DND-41 (cell line): ENCODE measurements around the gene TET2.

Experiments
- ATAC-seq: fragments of 200-7000 bp; cut with Tn5 transposase; 3 replicates; pipeline ENCODE4 v1.9.1; 2021; ENCODE audit warnings: low read depth; ENCODE audit not compliant: insufficient read depth
- DNase-seq: peaks from one replicate; pipeline ENCODE4 v3.0.0-alpha.2; 2020
- H2AFZ ChIP-seq: 2 replicates; pipeline ENCODE4 v1.6.0; 2012; ENCODE audit warnings: low read depth, low read length
- H3K27ac ChIP-seq: 2 replicates; pipeline ENCODE4 v1.5.1; 2012; ENCODE audit warnings: low read length, inconsistent platforms
- H3K27me3 ChIP-seq: fragments of 200-600 bp; sonication (generic); 2 replicates; pipeline ENCODE4 v1.6.0; 2012; ENCODE audit warnings: low read length, mild to moderate bottlenecking, inconsistent platforms; ENCODE audit not compliant: insufficient read depth, poor library complexity
- H3K36me3 ChIP-seq: 2 replicates; pipeline ENCODE4 v1.5.1; 2012; ENCODE audit warnings: low read length, inconsistent platforms; ENCODE audit not compliant: insufficient read depth
- H3K4me1 ChIP-seq: 2 replicates; pipeline ENCODE4 v1.5.1; 2012; ENCODE audit warnings: mild to moderate bottlenecking, low read length; ENCODE audit not compliant: insufficient read depth
- H3K4me2 ChIP-seq: 2 replicates; pipeline ENCODE4 v1.6.0; 2012; ENCODE audit warnings: mild to moderate bottlenecking, moderate library complexity, low read length, inconsistent platforms; ENCODE audit not compliant: insufficient read depth
- H3K4me3 ChIP-seq, 2 experiments: fragments of 200-600 bp in 1 of 2; shearing (Covaris generic) in 1 of 2; 2 replicates each; pipeline ENCODE4 v1.5.1; 2012 to 2016; ENCODE audit warnings: inconsistent platforms in 2 of 2, low read length in 2 of 2, mild to moderate bottlenecking in 2 of 2, low read depth in 1 of 2, moderate library complexity in 1 of 2
- H3K79me2 ChIP-seq: 2 replicates; pipeline ENCODE4 v1.6.0; 2012; ENCODE audit warnings: low read length, inconsistent platforms; ENCODE audit not compliant: insufficient read depth
- H3K9ac ChIP-seq: 2 replicates; pipeline ENCODE4 v1.6.0; 2012; ENCODE audit warnings: low read depth, mild to moderate bottlenecking, inconsistent platforms, low read length, moderate library complexity
- H3K9me3 ChIP-seq: 2 replicates; pipeline ENCODE4 v1.5.1; 2012; ENCODE audit warnings: low read length, moderate library complexity, mild to moderate bottlenecking, inconsistent platforms; ENCODE audit not compliant: insufficient read depth, severe bottlenecking
- H4K20me1 ChIP-seq: 2 replicates; pipeline ENCODE4 v1.6.0; 2012; ENCODE audit warnings: low read length; ENCODE audit not compliant: insufficient read depth
- CTCF ChIP-seq: IDR thresholded peaks from 2 replicates; pipeline ENCODE4 v1.5.1; 2012; ENCODE audit warnings: borderline replicate concordance, low read length, moderate library complexity, mild to moderate bottlenecking; ENCODE audit not compliant: poor library complexity, severe bottlenecking; ENCODE audit errors: extremely low read depth
- EZH2 ChIP-seq: IDR thresholded peaks from 3 replicates; pipeline ENCODE4 v1.6.1; 2012; ENCODE audit warnings: borderline replicate concordance, low read depth, mild to moderate bottlenecking, moderate library complexity, low read length, inconsistent platforms; ENCODE audit not compliant: severe bottlenecking

Gene TET2

DNA sequence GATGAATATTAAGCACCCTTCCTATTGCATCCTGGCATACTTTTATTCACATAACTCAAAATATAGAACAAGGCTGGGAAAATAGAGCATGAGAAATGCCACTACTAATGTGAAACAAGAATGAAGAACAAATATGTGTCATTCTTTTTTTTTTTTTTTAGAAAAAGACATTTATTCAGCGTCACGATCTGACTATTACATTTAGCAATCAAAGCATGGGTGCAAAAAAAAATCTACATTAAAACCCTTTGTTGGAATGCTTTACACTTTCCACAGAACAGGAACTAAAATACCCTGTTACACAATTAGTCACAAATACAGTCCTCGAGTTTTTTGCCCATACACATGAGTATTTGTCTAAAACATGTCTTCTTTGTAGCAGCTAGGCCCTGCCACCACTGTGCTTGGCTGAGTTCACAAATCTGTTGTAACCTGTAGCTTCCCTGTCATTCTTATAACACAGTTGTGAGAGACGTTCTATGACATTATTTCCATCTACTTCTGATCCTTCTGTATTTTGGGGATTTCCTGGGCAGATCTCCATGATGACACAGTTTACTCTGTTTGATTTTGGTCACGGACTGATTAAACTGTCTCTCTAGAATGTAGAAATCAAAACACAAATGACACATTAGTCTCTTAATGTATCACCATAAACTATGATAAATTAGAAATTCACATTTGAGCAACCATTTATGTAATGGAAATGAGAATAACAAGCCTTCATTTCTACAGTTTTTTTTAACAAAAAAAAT is 9.4 kb upstream of the TET2 start:
- DNase-seq (no peak), ATAC-seq (no peak)
- Histone ChIP-seq H3K27me3 (no peaks in the 10 kb centered on the region), H4K20me1 (no peaks in the 10 kb centered on the region), H2AFZ (no peak overlapping the region), H3K4me1 (no peaks in the 10 kb centered on the region), H3K4me2 (no peak overlapping the region), H3K27ac (no peak overlapping the region), H3K9ac (no peak overlapping the region), H3K4me3 (no peak overlapping the region), H3K79me2 (no peaks in the 10 kb centered on the region), H3K36me3 (no peaks in the 10 kb centered on the region), H3K9me3 (no peaks in the 10 kb centered on the region)
- TF ChIP-seq CTCF: no peak
- no peak for TF ChIP-seq EZH2

- H3K27ac ChIP-seq: no peak overlapping the region
- H3K9ac ChIP-seq: no peak overlapping the region
- no peaks in the 10 kb centered on the region for H3K36me3 ChIP-seq
- no peaks in the 10 kb centered on the region for H3K79me2 ChIP-seq
- no peak for TF ChIP-seq EZH2
- no peak for TF ChIP-seq CTCF
- ATAC-seq: no peak
- DNase-seq: no peak
- no peak overlapping the region for H3K4me2 ChIP-seq
- H4K20me1 ChIP-seq: no peaks in the 10 kb centered on the region
- no peaks in the 10 kb centered on the region for H3K4me1 ChIP-seq
- H3K4me3 ChIP-seq: no peak overlapping the region
- no peaks in the 10 kb centered on the region for H3K27me3 ChIP-seq
- H3K9me3 ChIP-seq: no peaks in the 10 kb centered on the region
- no peak overlapping the region for H2AFZ ChIP-seq
Measured at GRCh38 chr4:105139646-105140045, 7.0 kb upstream of the TET2 start.

DNA sequence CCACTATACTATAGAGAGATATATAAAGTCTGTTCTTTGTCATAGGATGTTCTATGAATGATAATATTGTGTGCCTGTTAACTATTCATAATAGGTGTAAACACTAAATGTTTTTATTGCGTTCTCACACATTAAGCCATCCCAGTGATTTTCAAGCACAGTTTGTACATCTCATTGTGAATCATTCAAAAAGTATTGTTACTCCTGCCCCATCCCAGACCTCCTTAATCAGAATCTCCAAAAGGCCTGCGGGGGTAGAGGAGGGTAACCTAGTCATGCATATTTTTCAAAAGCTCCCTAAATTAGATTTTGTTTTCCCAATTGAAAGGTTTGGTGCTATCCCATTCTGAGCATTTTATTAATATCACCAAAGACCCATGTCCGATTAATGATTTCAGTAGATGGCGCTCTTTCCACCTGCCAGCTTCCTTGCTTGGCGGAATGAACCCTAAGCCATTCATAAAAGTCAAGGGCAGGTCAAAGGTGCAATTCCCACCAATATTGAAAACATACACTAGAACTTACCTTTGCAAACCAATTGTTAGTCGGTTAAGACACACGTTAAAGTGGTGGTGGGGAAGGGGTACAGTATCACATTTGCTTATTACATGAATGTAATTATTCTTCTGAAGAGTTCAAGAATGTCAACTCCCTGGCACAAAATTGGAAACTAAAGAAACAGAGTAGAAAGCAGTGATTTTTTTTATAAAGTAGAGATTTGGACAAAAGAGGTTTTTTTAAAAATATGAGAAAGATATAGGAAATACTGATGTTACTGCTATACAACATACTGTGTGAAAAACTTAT is 5.8 kb upstream of the TET2 start:
- Histone ChIP-seq H3K9ac (no peak overlapping the region), H3K79me2 (no peaks in the 10 kb centered on the region), H3K36me3 (no peaks in the 10 kb centered on the region), H3K4me3 (no peak overlapping the region), H3K27ac (no peak overlapping the region), H4K20me1 (no peaks in the 10 kb centered on the region), H3K9me3 (no peaks in the 10 kb centered on the region), H3K27me3 (no peaks in the 10 kb centered on the region), H2AFZ (no peak overlapping the region), H3K4me2 (no peak overlapping the region), H3K4me1 (no peaks in the 10 kb centered on the region)
- DNase-seq (peak; percentile 9), ATAC-seq (no peak)
- TF ChIP-seq CTCF: peak; percentile 48
- TF ChIP-seq EZH2: no peak
